DMS153 treated with DMSO at 0.1 percent for 48 hours (cell line): ENCODE results near the gene RAB8B.

Source experiments
- DNase-seq: peaks from one replicate; lab custom pipeline; 2025; ENCODE audit not compliant: unreplicated experiment; lab: John Stamatoyannopoulos, UW

RAB8B gene

GRCh38 chr15:63263519-63263918, 74.1 kb downstream of the RAB8B start:
- no peak for DNase-seq

- no peak for DNase-seq
Measured at GRCh38 chr15:63264688-63265293, 75.4 kb downstream of the RAB8B start.

- no peak for DNase-seq
Measured at GRCh38 chr15:63274427-63274826, 85.0 kb downstream of the RAB8B start.

GRCh38 chr15:63276342-63277037, 87.1 kb downstream of the RAB8B start:
- no peak for DNase-seq

- DNase-seq, result peak; percentile 28
Measured at GRCh38 chr15:63277038-63277892, 87.9 kb downstream of the RAB8B start, which contains the start of gene APH1B. TSS of gene APH1B (plus strand) at chr15:63277605. CDS start at chr15:63277624, 19 bp downstream.

GRCh38 chr15:63277893-63278456, 88.6 kb downstream of the RAB8B start:
- no peak for DNase-seq

- no peak for DNase-seq
Measured at GRCh38 chr15:63283126-63283525, 93.7 kb downstream of the RAB8B start.

- DNase-seq, result no peak
Measured at GRCh38 chr15:63284335-63284734, 94.9 kb downstream of the RAB8B start.

GRCh38 chr15:63287109-63287508, 97.7 kb downstream of the RAB8B start:
- DNase-seq, result no peak

GRCh38 chr15:63288342-63288741, 98.9 kb downstream of the RAB8B start:
- no peak for DNase-seq

GRCh38 chr15:63288778-63289378, 99.5 kb downstream of the RAB8B start:
- peak; percentile 5 for DNase-seq

- no peak for DNase-seq
Measured at GRCh38 chr15:63291507-63291906, 102.1 kb downstream of the RAB8B start.

GRCh38 chr15:63292241-63292640, 102.8 kb downstream of the RAB8B start:
- no peak for DNase-seq

GRCh38 chr15:63292771-63293170, 103.4 kb downstream of the RAB8B start:
- no peak for DNase-seq

GRCh38 chr15:63294359-63294758, 105.0 kb downstream of the RAB8B start:
- no peak for DNase-seq

- DNase-seq, result no peak
Measured at GRCh38 chr15:63295341-63295740, 105.9 kb downstream of the RAB8B start.

GRCh38 chr15:63296195-63296594, 106.8 kb downstream of the RAB8B start:
- DNase-seq, result peak; percentile 4

- no peak for DNase-seq
Measured at GRCh38 chr15:63299943-63300575, 110.7 kb downstream of the RAB8B start.

- no peak for DNase-seq
Measured at GRCh38 chr15:63301088-63301487, 111.7 kb downstream of the RAB8B start.

GRCh38 chr15:63305260-63305659, 115.9 kb downstream of the RAB8B start:
- DNase-seq, result no peak
